Hypothalamus (tissue), 51 donors: ENCODE results near the gene ASXL2.

Source experiments
- DNase-seq, 51 donors: peaks; one replicate each; lab custom pipeline; 2025; lab: John Stamatoyannopoulos, UW

ASXL2 gene

GRCh38 chr2:25808006-25808383 lies 70.3 kb downstream of the ASXL2 start:
- DNase-seq, result no peak

- no peak for DNase-seq
Measured at GRCh38 chr2:25806941-25807340, 71.3 kb downstream of the ASXL2 start.

- DNase-seq, result no peak
Measured at GRCh38 chr2:25805987-25806386, 72.3 kb downstream of the ASXL2 start.

GRCh38 chr2:25804338-25804737 lies 73.9 kb downstream of the ASXL2 start:
- DNase-seq, result no peak

- no peak for DNase-seq
Measured at GRCh38 chr2:25799301-25799700, 79.0 kb downstream of the ASXL2 start.

- no peak for DNase-seq
Measured at GRCh38 chr2:25797620-25798488, 80.4 kb downstream of the ASXL2 start.

- no peak for DNase-seq
Measured at GRCh38 chr2:25794544-25795276, 83.6 kb downstream of the ASXL2 start.

- no peak for DNase-seq
Measured at GRCh38 chr2:25790074-25790790, 88.1 kb downstream of the ASXL2 start.

- DNase-seq, result no peak
Measured at GRCh38 chr2:25788457-25788856, 89.8 kb downstream of the ASXL2 start.

GRCh38 chr2:25787020-25787419 lies 91.3 kb downstream of the ASXL2 start:
- no peak for DNase-seq

- no peak for DNase-seq
Measured at GRCh38 chr2:25784404-25784803, 93.9 kb downstream of the ASXL2 start.

GRCh38 chr2:25777077-25777476 lies 101.2 kb downstream of the ASXL2 start:
- no peak for DNase-seq

- DNase-seq, result no peak
Measured at GRCh38 chr2:25772078-25772477, 106.2 kb downstream of the ASXL2 start.

- DNase-seq, result no peak
Measured at GRCh38 chr2:25763575-25763974, 114.7 kb downstream of the ASXL2 start.

GRCh38 chr2:25760297-25760696 lies 118.0 kb downstream of the ASXL2 start:
- DNase-seq, result no peak

- no peak for DNase-seq
Measured at GRCh38 chr2:25758348-25758747, 119.9 kb downstream of the ASXL2 start.

- DNase-seq, result no peak
Measured at GRCh38 chr2:25757906-25758305, 120.4 kb downstream of the ASXL2 start.

- no peak for DNase-seq
Measured at GRCh38 chr2:25756536-25756935, 121.8 kb downstream of the ASXL2 start.

GRCh38 chr2:25749676-25750075 lies 128.6 kb downstream of the ASXL2 start:
- no peak for DNase-seq

- no peak for DNase-seq
Measured at GRCh38 chr2:25744055-25744454, 134.2 kb downstream of the ASXL2 start.

- DNase-seq, result peak in 4 of 51 donors; percentile 3 to 13 (median 7)
Measured at GRCh38 chr2:25743132-25743830, 135.0 kb downstream of the ASXL2 start.
